GM04503 (cell line): ENCODE results near the gene THAP10.

Source experiments
- DNase-seq: peaks from one replicate; pipeline ENCODE4 v3.0.0-alpha.2; 2012; ENCODE audit warnings: low read depth

Gene THAP10

GRCh38 chr15:70853973-70854665, 38.1 kb downstream of the THAP10 start, which contains the start of gene LARP6:
Gene LARP6 (minus strand): TSS chr15:70854157. CDS start chr15:70854088, 69 bp downstream.
- DNase-seq, result no peak

GRCh38 chr15:70853318-70853972, 38.8 kb downstream of the THAP10 start:
- no peak for DNase-seq

- peak; percentile 42 for DNase-seq
Measured at GRCh38 chr15:70852501-70853317, 39.5 kb downstream of the THAP10 start.

GRCh38 chr15:70851889-70852288, 40.3 kb downstream of the THAP10 start:
- no peak for DNase-seq

GRCh38 chr15:70845602-70846360, 46.5 kb downstream of the THAP10 start:
- DNase-seq, result no peak

- DNase-seq, result no peak
Measured at GRCh38 chr15:70837476-70837875, 54.8 kb downstream of the THAP10 start.

GRCh38 chr15:70835841-70836240, 56.4 kb downstream of the THAP10 start:
- no peak for DNase-seq

- DNase-seq, result no peak
Measured at GRCh38 chr15:70835415-70835814, 56.8 kb downstream of the THAP10 start.

GRCh38 chr15:70834999-70835398, 57.2 kb downstream of the THAP10 start:
- DNase-seq, result no peak

GRCh38 chr15:70833861-70834765, 58.1 kb downstream of the THAP10 start:
- no peak for DNase-seq

GRCh38 chr15:70833422-70833821, 58.8 kb downstream of the THAP10 start:
- DNase-seq, result no peak

- no peak for DNase-seq
Measured at GRCh38 chr15:70832176-70832575, 60.1 kb downstream of the THAP10 start.
